PFSK-1 (cell line): ENCODE data around the gene JRKL.

Source experiments
- FOXP2 ChIP-seq: optimal IDR thresholded peaks from 2 replicates; pipeline ENCODE3; 2011; ENCODE audit warnings: borderline replicate concordance, control low read depth, inconsistent platforms; ENCODE audit not compliant: insufficient read depth; ENCODE audit errors: extremely low read length, extremely low read depth
- POLR2AphosphoS5 ChIP-seq: IDR thresholded peaks from 2 replicates; pipeline ENCODE4 v1.6.1; 2012; ENCODE audit warnings: low read depth, mild to moderate bottlenecking, control low read depth, low read length, moderate library complexity
- SIN3A ChIP-seq: IDR thresholded peaks from 2 replicates; pipeline ENCODE4 v1.6.1; 2012; ENCODE audit warnings: mild to moderate bottlenecking, low read length, moderate library complexity, borderline replicate concordance; ENCODE audit not compliant: insufficient read depth
- TAF1 ChIP-seq: IDR thresholded peaks from 2 replicates; pipeline ENCODE4 v1.6.1; 2012; ENCODE audit warnings: low read length, control low read depth, borderline replicate concordance; ENCODE audit not compliant: insufficient read depth
- TF ChIP-seq, protein P1 (sequence below), 2 experiments: IDR thresholded peaks; 2 replicates each; pipeline versions ENCODE4 v1.6.1 to v1.8.0; 2011 to 2012; ENCODE audit warnings: low read depth in 2 of 2, low read length in 2 of 2, control low read depth in 1 of 2, inconsistent platforms in 1 of 2, mild to moderate bottlenecking in 1 of 2, moderate library complexity in 1 of 2; ENCODE audit not compliant: insufficient read depth in 1 of 2

Gene JRKL

DNA sequence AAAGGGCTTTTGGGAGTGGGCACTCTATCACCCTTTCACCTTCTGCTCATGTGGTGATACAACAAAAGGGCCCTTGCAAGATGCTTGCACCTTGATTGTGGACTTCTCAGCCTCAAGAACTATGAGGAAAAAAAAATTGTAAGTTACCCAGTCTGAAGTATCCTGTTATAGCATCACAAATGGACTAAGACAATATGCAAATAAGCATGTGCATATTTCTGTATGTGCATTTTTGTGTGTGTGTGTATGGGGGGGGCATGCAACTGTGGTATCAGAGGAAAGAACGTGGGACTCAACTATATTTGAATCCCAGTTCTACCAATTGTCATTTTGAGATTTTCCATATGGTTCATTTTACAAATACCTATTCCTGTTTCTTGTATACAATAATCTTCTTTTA is 10.9 kb downstream of the JRKL start:
- TF ChIP-seq POLR2AphosphoS5 (no peak), TAF1 (no peak), FOXP2 (no peak), SIN3A (no peak)
- TF ChIP-seq, protein P1, sequence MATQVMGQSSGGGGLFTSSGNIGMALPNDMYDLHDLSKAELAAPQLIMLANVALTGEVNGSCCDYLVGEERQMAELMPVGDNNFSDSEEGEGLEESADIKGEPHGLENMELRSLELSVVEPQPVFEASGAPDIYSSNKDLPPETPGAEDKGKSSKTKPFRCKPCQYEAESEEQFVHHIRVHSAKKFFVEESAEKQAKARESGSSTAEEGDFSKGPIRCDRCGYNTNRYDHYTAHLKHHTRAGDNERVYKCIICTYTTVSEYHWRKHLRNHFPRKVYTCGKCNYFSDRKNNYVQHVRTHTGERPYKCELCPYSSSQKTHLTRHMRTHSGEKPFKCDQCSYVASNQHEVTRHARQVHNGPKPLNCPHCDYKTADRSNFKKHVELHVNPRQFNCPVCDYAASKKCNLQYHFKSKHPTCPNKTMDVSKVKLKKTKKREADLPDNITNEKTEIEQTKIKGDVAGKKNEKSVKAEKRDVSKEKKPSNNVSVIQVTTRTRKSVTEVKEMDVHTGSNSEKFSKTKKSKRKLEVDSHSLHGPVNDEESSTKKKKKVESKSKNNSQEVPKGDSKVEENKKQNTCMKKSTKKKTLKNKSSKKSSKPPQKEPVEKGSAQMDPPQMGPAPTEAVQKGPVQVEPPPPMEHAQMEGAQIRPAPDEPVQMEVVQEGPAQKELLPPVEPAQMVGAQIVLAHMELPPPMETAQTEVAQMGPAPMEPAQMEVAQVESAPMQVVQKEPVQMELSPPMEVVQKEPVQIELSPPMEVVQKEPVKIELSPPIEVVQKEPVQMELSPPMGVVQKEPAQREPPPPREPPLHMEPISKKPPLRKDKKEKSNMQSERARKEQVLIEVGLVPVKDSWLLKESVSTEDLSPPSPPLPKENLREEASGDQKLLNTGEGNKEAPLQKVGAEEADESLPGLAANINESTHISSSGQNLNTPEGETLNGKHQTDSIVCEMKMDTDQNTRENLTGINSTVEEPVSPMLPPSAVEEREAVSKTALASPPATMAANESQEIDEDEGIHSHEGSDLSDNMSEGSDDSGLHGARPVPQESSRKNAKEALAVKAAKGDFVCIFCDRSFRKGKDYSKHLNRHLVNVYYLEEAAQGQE (IDR thresholded peaks at IDR 0.05; ENCODE audit: insufficient read depth in 1 of 2, low read depth in 2 of 2, low read length in 2 of 2) = no peak

- TF ChIP-seq POLR2AphosphoS5 = no peak
- TF ChIP-seq TAF1 = no peak
- no peak for TF ChIP-seq FOXP2
- TF ChIP-seq, protein P1 (IDR thresholded peaks at IDR 0.05; ENCODE audit: insufficient read depth in 1 of 2, low read depth in 2 of 2, low read length in 2 of 2) = no peak
- no peak for TF ChIP-seq SIN3A
Measured at GRCh38 chr11:96412761-96413381, 23.1 kb downstream of the JRKL start.

DNA sequence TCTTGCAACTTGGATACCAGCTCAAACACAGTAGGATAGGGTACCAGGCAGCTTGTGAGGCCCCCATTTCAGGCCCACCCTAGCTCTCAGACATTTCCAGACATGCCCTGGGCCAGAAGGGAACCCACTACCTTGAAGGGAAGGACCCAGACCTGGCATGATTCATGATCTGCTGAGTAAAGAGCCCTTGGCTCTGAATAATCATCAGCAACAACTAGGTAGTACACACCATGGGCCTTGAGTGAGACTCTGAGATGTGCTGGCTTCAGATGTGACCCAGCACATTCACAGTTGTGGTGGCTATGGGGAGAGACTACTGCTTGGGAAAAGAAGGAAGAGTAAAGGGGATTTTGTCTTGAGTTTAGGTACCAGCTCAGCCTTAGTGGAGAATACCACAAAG is 23.6 kb downstream of the JRKL start:
- TF ChIP-seq TAF1 = no peak
- no peak for TF ChIP-seq FOXP2
- TF ChIP-seq SIN3A = no peak
- no peak for TF ChIP-seq POLR2AphosphoS5
- TF ChIP-seq, protein P1 (IDR thresholded peaks at IDR 0.05; ENCODE audit: insufficient read depth in 1 of 2, low read depth in 2 of 2, low read length in 2 of 2) = no peak

DNA sequence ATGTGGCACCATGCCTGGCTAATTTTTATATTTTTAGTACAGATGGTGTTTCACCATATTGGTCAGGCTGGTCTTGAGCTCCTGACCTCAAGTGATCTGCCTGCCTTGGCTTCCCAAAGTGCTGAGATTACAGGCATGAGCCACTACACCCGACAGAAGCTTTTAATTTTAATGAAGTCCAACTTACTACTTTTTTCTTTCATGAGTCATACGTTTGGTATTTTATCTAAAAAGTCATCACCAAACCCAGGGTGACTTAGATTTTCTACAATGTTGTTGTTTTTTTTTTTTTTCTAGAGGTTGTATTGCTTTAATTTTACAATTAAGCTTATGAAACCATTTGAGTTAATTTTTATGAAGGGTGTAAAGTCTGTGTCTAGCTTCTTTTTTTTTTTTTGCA is 34.9 kb downstream of the JRKL start:
- TF ChIP-seq SIN3A (no peak), POLR2AphosphoS5 (no peak), TAF1 (no peak), FOXP2 (no peak)
- TF ChIP-seq, protein P1 (IDR thresholded peaks at IDR 0.05; ENCODE audit: insufficient read depth in 1 of 2, low read depth in 2 of 2, low read length in 2 of 2) = no peak

DNA sequence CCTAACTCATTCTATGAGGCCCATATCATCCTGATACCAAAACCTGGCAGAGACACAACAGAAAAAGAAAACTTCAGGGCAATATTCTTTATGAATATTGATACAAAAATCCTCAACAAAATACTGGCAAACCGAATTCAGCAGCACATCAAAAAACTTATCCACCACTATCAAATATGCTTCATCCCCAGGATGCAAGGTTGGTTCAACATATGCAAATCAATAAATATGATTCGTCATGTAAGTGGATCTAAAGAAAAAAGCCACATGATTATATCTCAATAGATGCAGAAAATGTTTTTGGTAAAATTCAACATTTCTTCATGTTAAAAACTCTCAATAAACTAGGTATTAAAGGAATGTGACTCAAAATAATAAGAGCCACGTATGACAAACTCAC is 40.9 kb downstream of the JRKL start:
- TF ChIP-seq TAF1 (no peak), FOXP2 (no peak), SIN3A (no peak), POLR2AphosphoS5 (no peak)
- TF ChIP-seq, protein P1 (IDR thresholded peaks at IDR 0.05; ENCODE audit: insufficient read depth in 1 of 2, low read depth in 2 of 2, low read length in 2 of 2) = no peak
